Measurements from ENCODE around the gene NIBAN1.

NIBAN1 gene

GRCh38 chr1:184943998-184944397 is 30.3 kb downstream of the NIBAN1 start:
- DNase-seq, result no peak

DNA sequence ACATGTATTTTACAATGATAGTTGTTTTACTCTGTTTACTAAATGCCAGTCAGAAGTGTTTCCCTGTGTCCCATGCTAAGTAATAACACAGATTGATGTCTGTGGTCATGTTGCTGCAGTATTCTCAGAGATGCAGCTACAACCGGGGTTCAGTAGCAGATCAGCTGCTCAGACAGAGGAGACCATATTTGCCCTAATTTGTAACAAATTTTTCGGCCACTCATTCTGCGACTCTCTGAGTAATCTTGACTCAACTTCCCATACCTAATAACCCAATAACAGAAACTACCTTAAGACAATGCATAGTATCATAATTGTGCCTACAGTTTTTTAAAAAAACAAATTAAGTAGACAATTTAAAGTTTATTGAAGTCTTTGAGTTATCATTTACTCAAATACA is 32.6 kb downstream of the NIBAN1 start:
- DNase-seq, result no peak

DNA sequence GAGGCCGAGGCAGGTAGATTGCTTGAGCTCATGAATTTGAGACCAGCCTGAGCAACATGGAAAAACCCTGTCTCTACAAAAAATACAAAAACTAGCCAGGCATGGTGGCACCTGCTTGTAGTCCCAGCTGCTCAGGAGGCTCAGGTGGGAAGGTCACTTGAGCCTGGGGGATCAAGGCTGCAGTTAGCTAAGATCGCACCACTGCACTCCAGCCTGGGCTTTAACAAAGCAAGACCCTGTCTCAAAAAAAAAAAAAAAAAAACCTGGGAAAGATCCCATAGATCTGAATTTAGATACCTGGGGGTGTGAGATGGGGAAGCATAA is 32.9 kb downstream of the NIBAN1 start:
- no peak for DNase-seq

- DNase-seq, result no peak
Measured at GRCh38 chr1:184940694-184941409, 33.5 kb downstream of the NIBAN1 start.

DNA sequence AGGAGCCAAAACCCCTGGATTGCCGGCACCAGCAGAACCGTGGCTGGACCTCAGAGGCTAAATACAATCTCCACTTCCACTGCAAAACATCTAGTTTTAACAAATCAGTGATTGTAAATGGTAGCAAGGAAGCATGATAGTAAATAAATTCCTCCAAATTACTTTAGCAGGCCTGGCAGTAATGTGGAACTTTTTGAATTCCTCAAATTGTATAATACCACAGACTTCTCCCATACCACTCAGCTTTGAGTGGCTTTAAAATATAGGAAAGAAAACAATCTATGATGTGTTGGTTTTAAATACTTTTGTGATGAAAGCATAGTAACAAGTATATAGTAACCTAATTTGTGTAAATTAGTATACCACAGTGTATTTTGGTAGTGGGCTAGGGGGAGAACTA is 34.1 kb downstream of the NIBAN1 start:
- DNase-seq, result no peak

DNA sequence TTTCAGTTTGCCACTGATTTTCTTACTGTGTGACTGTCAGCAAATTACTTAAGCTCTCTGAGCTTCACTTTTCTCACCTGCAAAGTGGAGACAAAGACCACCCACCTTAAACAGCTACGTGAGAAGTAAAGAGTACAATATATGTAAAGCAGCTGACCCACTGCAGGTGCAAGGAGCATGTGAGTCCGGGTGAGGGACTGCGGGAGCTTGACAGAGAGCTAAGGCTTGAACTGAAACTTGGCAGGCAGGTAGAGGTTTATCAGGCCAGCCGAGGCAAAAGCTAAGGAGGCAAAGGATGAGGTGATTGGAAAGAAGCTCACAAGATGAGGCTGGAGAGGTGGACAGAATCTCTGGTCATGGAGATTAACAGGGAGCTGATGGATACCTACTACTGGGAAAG is 36.6 kb downstream of the NIBAN1 start:
- DNase-seq, result no peak

DNA sequence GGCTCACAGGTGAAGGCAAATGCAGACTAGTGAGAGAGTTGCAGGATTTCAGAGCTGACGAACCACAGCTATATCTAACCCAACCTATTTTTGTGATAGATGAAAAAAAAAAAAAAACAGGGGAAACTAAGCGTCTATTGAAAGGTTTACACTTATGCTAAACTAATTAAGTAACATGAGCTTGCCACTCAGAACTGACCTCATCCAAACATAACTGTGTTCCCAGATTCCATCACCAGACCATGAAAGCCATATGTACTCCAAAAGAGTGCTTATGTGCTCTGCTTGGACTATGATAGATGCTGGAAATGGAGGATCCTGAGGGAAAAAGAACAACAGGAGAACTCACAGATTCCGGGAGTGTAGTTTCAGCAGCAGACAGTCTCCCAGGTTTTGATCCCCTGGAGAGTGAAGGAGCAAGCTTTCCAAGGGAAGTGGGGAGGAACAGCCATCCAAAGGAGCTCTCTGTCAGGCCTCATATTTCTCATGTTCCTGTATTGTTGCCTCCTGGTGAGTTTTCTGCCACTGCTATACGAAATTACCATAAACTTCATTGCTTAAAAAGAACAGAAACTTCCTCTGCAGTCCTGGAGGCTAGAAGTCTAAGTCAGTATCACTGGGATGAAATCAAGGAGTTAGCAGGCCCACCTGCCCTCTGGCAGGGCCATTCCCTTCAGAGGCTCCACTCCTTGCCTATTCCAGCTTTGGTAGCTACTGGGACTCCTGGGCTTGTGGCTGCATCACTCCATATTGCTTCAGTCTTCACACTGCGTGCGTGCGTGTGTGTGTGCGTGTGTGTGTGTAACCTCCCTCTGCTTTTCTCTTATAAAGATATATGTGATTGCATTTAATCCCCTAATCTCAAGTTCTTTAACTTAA is 38.1 kb downstream of the NIBAN1 start:
- no peak for DNase-seq

GRCh38 chr1:184933944-184934343 is 40.4 kb downstream of the NIBAN1 start:
- no peak for DNase-seq

DNA sequence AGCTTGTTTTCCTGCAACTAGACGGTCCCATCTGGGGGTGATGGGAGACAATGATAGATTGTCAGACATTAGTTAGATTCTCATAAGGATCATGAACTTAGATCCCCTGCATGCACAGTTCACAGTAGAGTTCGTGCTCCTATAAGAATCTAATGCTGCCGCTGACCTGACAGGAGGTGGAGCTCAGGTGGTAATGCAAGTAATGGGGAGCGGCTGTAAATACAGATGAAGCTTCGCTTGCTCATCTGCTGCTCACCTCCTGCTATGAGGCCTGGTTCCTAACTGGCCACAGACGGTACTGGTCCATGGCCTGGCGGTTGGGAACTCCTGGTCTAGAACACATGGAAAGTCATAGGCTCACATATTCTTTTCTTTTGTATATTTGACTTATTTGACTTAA is 42.0 kb downstream of the NIBAN1 start:
- DNase-seq, result no peak

GRCh38 chr1:184931566-184931965 is 42.7 kb downstream of the NIBAN1 start:
- DNase-seq, result no peak

DNA sequence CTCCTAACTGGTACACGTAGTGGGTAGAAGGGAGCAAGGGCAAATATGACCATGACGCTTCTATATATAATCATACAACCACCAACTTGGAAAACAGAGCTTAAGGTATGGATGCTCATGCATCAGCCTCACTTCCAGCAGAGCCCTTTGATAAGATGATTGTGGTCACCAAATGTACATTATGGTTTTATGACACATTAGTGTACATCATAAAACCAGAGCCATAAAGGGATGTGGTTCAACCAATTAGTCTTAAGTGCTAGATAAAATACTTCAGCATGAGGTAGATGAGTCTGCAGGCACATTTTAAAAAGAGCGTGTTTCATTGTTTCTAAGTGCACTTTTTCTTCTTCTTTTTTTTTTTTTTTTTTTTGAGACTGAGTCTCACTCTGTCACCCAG is 43.7 kb downstream of the NIBAN1 start:
- no peak for DNase-seq

- no peak for DNase-seq
Measured at GRCh38 chr1:184930232-184930631, 44.1 kb downstream of the NIBAN1 start.

- no peak for DNase-seq
Measured at GRCh38 chr1:184929711-184930202, 44.6 kb downstream of the NIBAN1 start.

DNA sequence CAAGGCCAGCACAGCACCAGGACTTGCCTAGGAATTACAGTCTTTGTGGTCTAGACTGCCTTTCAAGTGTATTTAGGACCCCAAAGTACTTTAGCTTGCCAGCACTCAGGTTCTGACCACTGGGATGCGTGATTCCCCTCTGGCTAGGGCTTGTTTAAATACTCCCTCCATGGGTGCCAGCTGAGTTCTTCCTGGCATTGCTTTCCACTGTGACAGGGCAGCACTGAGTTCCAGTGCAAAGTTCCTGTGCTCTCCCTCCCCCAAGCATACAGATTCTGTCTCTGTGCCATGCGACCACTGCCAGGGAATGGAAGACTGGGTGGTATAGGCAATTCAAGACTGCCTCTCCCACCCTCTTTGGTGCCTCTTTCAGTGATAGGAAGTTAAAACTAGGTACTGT is 45.9 kb downstream of the NIBAN1 start:
- no peak for DNase-seq

Data from NCI-H2227 treated with DMSO at 0.1 percent for 48 hours (cell line).